Erythroblast (primary cell): ENCODE results near the gene TMEM271.

Experiments
- GATA1 ChIP-seq: IDR thresholded peaks from 2 replicates; pipeline ENCODE4 v1.6.1; 2011; ENCODE audit warnings: low read depth, mild to moderate bottlenecking, control low read depth, low read length, moderate library complexity
- POLR2A ChIP-seq: IDR thresholded peaks from 2 replicates; pipeline ENCODE4 v1.6.1; 2011; ENCODE audit warnings: mild to moderate bottlenecking, low read length

DNA sequence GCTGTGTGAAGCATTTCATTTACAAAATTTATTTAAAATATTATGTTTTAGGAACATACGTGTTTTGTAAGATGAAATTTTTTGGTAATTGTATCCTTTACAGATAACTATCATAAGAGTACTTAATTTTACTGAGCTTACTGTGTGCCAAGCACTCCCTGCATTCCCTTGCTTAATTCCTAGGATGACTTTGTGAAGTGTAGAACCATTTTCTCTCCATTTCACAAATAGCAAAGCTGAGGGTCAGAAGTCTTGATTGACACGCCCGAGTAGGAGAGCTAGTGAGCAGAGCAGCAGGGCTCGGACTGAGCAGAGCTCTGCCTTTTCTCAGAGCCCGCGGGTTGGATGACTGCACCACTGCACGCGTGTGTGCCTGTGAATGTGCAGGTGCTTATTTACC is 46.5 kb downstream of the TMEM271 start:
- TF ChIP-seq POLR2A (no peak), GATA1 (no peak)
